Measurements from ENCODE around the gene SSBP4. TPM values are rescaled to one million over a fixed set of nuclear protein-coding genes. Genes with fewer than 3 reads are reported as not detected.
"Not testable (repeated sequence)": the region's sequence is repeated elsewhere in the genome, so short reads cannot be mapped to it uniquely, and the experiment has no call there.

SSBP4 gene
- total RNA-seq, result 74.7 TPM

GRCh38 chr19:18419195-18419698, at the start of gene SSBP4:
TSS of gene SSBP4 (plus strand) at chr19:18419398. CDS start at chr19:18419649, 251 bp downstream.
- DNase-seq (ENCODE audit: low spot score), result no peak

GRCh38 chr19:18373407-18373891, 45.7 kb upstream of the SSBP4 start:
- DNase-seq (ENCODE audit: low spot score), result no peak

- peak; percentile 97 for DNase-seq (ENCODE audit: low spot score)
Measured at GRCh38 chr19:18373892-18374629, 45.1 kb upstream of the SSBP4 start.

GRCh38 chr19:18377026-18377425, 42.2 kb upstream of the SSBP4 start:
- no peak for DNase-seq (ENCODE audit: low spot score)

- peak; percentile 94 for DNase-seq (ENCODE audit: low spot score)
Measured at GRCh38 chr19:18379803-18380747, 39.1 kb upstream of the SSBP4 start.

- DNase-seq (ENCODE audit: low spot score), result no peak
Measured at GRCh38 chr19:18380843-18381242, 38.4 kb upstream of the SSBP4 start.

- not testable (repeated sequence) for DNase-seq (ENCODE audit: low spot score)
Measured at GRCh38 chr19:18383622-18384021, 35.6 kb upstream of the SSBP4 start.

GRCh38 chr19:18384775-18385174, 34.4 kb upstream of the SSBP4 start:
- no peak for DNase-seq (ENCODE audit: low spot score)

- no peak for DNase-seq (ENCODE audit: low spot score)
Measured at GRCh38 chr19:18385359-18385674, 33.9 kb upstream of the SSBP4 start.

GRCh38 chr19:18385675-18386542, 33.3 kb upstream of the SSBP4 start, which contains the start of gene GDF15:
TSS of gene GDF15 (plus strand) at chr19:18386158. CDS start at chr19:18386190, 32 bp downstream.
- peak; percentile 92 for DNase-seq (ENCODE audit: low spot score)

GRCh38 chr19:18386543-18387271, 32.5 kb upstream of the SSBP4 start:
- peak; percentile 65 for DNase-seq (ENCODE audit: low spot score)

GRCh38 chr19:18388100-18388959, 30.9 kb upstream of the SSBP4 start:
- DNase-seq (ENCODE audit: low spot score), result peak; percentile 85

GRCh38 chr19:18388960-18389725, 30.1 kb upstream of the SSBP4 start:
- DNase-seq (ENCODE audit: low spot score), result no peak

- no peak for DNase-seq (ENCODE audit: low spot score)
Measured at GRCh38 chr19:18389726-18390064, 29.5 kb upstream of the SSBP4 start.

- DNase-seq (ENCODE audit: low spot score), result no peak
Measured at GRCh38 chr19:18390065-18390907, 28.9 kb upstream of the SSBP4 start.

GRCh38 chr19:18391509-18392075, 27.6 kb upstream of the SSBP4 start:
- DNase-seq (ENCODE audit: low spot score), result no peak

GRCh38 chr19:18392417-18392816, 26.8 kb upstream of the SSBP4 start:
- no peak for DNase-seq (ENCODE audit: low spot score)

GRCh38 chr19:18392926-18393325, 26.3 kb upstream of the SSBP4 start:
- no peak for DNase-seq (ENCODE audit: low spot score)

All from ureter (tissue), 1 donor.